ENCODE results near the gene VSIG2.

VSIG2 gene

DNA sequence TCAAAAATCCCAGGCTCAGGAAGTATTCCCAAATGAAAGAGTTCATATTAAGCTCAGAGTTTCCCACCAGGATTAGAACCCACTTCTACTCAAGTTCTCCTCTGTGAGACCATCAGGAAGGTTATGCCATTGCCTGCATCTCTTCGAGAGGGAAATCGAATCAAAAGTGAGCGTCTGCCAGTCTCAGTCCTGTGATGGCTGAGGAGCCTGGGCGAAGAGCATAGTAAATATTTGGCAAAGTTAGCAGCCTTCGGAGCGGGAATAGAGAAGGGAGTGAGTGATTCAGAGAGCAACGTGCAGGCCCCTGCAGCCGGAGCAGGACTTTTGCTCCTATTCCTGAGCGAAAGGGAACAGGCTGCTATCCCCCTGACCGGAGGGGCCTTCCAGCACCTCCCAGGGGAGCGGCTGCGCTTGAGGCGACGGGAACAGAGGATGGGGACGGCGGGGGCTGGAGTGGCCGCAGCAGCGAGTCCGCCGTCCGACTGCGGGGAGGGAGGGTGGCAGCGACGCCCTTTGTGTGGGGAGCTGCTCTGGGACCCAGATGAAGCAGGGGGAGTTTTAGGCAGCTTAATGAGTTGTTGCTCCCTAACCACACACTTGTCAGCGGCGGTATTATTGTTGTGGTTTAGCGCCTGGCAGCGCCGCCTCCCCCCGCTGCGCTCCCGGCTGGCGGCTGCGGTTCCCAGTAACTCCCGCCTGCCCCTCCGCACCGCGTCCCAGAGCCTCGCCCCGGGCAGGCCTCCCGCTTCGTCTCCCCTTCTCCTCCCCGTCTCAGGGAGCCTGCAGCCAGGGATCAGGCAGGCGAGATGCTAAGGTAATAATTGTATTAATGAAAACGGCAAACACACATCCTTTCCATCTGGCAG is 34.0 kb downstream of the VSIG2 start:
- peak in 1 of 2 experiments; percentile 33 for DNase-seq

GRCh38 chr11:124717421-124717785 is 34.7 kb downstream of the VSIG2 start:
- DNase-seq: no peak

DNA sequence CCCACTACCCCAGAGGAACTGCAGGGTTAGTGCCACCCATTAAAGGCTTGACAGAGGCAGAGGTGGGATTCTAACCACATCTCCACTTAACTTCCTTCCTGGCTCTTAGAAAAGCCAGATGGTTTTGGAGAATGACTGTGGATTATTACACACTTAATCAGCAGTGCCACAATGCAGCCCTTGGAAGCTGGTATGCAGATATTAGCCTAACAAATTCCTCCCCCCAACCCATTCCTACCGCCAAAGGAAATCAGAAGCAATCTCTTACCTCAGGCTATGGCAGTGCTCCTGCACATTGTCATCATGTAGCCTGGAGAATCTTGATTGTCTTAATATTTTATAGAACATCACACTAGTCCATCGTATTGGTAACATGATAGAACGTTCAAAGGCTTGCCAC is 35.5 kb downstream of the VSIG2 start:
- no peak for DNase-seq

DNA sequence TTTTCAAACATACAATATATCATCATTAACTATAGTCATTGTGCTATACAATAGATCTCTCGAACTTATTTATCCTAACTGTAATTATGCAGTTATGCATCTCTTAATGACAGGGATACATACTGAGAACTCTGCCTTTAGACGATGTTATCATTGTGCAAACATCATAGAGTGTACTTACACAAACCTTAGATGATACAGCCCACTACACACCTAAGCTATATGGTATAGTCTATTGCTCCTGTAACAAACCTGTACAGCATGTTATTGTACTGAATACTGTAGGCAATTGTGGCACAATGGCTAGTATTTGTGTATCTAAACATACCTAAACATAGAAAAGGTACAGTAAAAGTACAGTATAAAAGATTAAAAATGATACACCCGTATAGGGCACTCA is 39.7 kb downstream of the VSIG2 start:
- no peak for DNase-seq

DNA sequence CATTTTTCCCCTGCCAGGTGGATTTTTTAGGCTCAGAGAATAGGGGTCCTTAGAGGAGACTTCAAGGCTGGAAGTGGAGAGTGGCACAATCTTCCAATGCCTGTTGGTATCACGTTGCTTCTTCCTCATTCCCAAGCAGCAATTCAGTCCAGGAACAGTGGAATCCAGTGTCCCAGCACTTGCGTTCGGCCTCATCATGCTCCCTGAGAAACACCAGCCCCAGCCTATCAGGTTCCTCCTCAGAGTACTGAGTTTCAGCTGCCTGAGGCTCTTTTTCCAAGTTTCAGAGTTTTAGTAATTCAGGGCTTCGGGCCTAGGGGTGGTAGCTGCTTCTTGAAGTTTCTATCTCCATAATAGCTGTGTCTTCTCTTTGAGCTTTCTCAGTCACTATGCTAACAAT is 44.2 kb downstream of the VSIG2 start:
- DNase-seq: no peak

- DNase-seq: no peak
Measured at GRCh38 chr11:124700028-124700427, 52.0 kb downstream of the VSIG2 start.

DNA sequence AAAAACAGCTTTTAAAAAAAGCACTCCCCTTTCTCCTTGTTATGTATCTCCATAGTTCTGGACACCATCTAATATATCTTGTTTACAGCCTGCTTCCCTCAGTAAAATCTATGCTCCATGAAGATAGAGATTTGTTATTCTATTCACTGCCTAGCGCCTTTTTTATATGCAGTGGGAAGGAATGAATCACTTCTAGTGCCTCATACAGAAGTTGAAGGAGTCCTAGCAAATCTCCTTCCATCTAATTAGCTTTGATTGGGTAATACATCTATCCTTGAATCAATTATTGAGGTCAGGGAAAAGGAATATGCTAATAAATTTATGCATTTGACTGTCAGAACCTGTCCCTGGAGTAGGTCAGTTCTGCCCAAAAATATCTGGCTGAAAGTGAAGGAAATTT is 52.5 kb downstream of the VSIG2 start:
- DNase-seq: no peak
